ENCODE data around the gene HSD17B14. TPM values are rescaled to one million over a fixed set of nuclear protein-coding genes. Genes with fewer than 3 reads are reported as not detected.
"Not testable (repeated sequence)": the region's sequence is repeated elsewhere in the genome, so short reads cannot be mapped to it uniquely, and the experiment has no call there.

The HSD17B14 gene
- total RNA-seq, 1 donor from 2014 or later: 1.2 TPM

DNA sequence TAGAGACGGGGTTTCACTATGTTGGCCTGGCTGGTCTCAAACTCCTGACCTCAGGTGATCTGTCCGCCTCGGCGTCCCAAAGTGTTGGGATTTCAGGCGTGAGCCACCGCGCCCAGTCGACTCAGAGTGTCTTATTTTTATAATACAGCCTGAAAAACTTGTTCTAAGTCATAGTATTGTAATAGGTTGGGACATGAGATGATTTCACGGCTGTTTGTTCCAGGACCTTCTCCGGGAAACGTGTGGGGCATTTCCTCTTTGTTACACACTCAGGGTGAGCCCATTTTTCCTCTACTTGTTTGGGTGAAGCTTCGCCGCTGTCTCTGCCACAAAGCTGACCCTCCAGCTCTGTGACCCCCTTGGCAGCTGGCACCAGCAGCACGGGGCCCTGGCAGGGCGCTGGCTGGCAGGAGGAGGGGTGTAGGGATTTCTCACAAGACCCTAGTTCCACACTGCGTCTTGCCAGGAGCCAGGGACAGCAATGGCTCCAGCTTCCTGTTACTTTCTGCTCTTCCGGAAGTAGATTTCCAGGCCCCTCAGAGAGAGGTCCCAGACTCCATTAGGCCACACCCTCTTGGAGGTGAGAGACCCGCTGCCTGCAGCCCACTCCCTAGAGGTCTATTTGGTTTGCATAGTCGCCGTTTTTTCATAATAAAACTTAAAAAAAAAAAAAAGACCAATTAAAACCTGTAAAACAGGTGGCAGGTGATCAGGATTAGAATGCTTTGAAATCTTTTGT lies 65.4 kb downstream of the HSD17B14 start:
- no peak for DNase-seq (ENCODE audit: low spot score in 2 of 2)
- no peak for FAIRE-seq

DNA sequence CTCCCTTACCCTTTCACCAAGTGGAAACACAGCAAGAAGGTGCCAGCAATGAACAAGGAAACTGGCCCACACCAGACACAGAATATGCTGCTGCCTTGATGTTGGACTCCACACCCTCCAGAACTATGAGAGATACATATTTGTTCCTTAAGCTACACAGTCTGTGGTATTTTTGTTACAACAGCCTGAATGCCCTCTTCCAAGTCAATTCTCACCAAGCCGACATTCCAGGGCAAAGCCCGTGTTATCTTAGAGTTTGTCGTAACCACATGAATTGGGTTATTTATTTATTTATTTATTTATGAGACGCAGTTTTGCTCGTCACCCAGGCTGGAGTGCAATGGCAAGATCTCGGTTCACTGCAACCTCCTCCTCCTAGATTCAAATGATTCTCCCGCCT lies 66.0 kb downstream of the HSD17B14 start:
- DNase-seq (ENCODE audit: low spot score in 2 of 2) (no peak), FAIRE-seq (no peak)

- FAIRE-seq (no peak), DNase-seq (ENCODE audit: low spot score in 2 of 2) (no peak)
Measured at GRCh38 chr19:48768994-48769713, 67.1 kb downstream of the HSD17B14 start.

GRCh38 chr19:48768171-48768753 lies 68.0 kb downstream of the HSD17B14 start:
- not testable (repeated sequence) for FAIRE-seq; DNase-seq (ENCODE audit: low spot score in 2 of 2)

- not testable (repeated sequence) for FAIRE-seq; DNase-seq (ENCODE audit: low spot score in 2 of 2)
Measured at GRCh38 chr19:48765816-48766215, 70.5 kb downstream of the HSD17B14 start.

Small RNA genes within 50 kb of the gene (small RNA-seq; reads per million reads assigned to genes)
- not detected for gene RNU6-317P

Other genes starting within 250 kb of the HSD17B14 start
- gene SPACA4, start 229.7 kb downstream of the HSD17B14 start, total RNA-seq: not detected
- 0.41 TPM for gene FAM83E, start 221.4 kb downstream of the HSD17B14 start, total RNA-seq
- 1,742 TPM for gene RPL18, start 217.3 kb downstream of the HSD17B14 start, total RNA-seq
- 6.9 TPM for gene SPHK2, start 217.0 kb downstream of the HSD17B14 start, total RNA-seq
- gene DBP, start 199.1 kb downstream of the HSD17B14 start, total RNA-seq: 4.9 TPM
- 12.6 TPM for gene CA11, start 190.3 kb downstream of the HSD17B14 start, total RNA-seq
- gene NTN5, start 163.5 kb downstream of the HSD17B14 start, total RNA-seq: not detected
- gene FUT2, start 140.5 kb downstream of the HSD17B14 start, total RNA-seq: under 0.01 TPM
- 0.41 TPM for gene MAMSTR, start 116.8 kb downstream of the HSD17B14 start, total RNA-seq
- gene RASIP1, start 95.9 kb downstream of the HSD17B14 start, total RNA-seq: 2.9 TPM
- not detected for gene IZUMO1, start 89.6 kb downstream of the HSD17B14 start, total RNA-seq
- gene FUT1, start 83.8 kb downstream of the HSD17B14 start, total RNA-seq: 0.82 TPM
- gene FGF21, start 81.0 kb downstream of the HSD17B14 start, total RNA-seq: not detected
- gene BCAT2, start 25.5 kb downstream of the HSD17B14 start, total RNA-seq: 11.4 TPM
- gene PLEKHA4, start 32.1 kb upstream of the HSD17B14 start, total RNA-seq: 1.6 TPM
- gene PPP1R15A, start 35.9 kb upstream of the HSD17B14 start, total RNA-seq: 23.6 TPM
- under 0.01 TPM for gene TULP2, start 62.3 kb upstream of the HSD17B14 start, total RNA-seq
- gene NUCB1, start 63.8 kb upstream of the HSD17B14 start, total RNA-seq: 39.5 TPM
- gene DHDH, start 97.2 kb upstream of the HSD17B14 start, total RNA-seq: not detected
- 9.4 TPM for gene BAX, start 118.4 kb upstream of the HSD17B14 start, total RNA-seq
- gene FTL, start 128.8 kb upstream of the HSD17B14 start, total RNA-seq: 713 TPM
- 12.6 TPM for gene GYS1, start 156.8 kb upstream of the HSD17B14 start, total RNA-seq
- 121 TPM for gene RUVBL2, start 157.4 kb upstream of the HSD17B14 start, total RNA-seq
- not detected for gene LHB, start 180.6 kb upstream of the HSD17B14 start, total RNA-seq
- gene CGB3, start 187.8 kb upstream of the HSD17B14 start, total RNA-seq: not detected
- not detected for gene CGB2, start 195.4 kb upstream of the HSD17B14 start, total RNA-seq
- gene CGB1, start 200.4 kb upstream of the HSD17B14 start, total RNA-seq: not detected
- not detected for gene CGB5, start 207.4 kb upstream of the HSD17B14 start, total RNA-seq
- gene CGB8, start 212.6 kb upstream of the HSD17B14 start, total RNA-seq: not detected
- not detected for gene CGB7, start 221.3 kb upstream of the HSD17B14 start, total RNA-seq
- not detected for gene NTF4, start 228.3 kb upstream of the HSD17B14 start, total RNA-seq
- gene KCNA7, start 236.2 kb upstream of the HSD17B14 start, total RNA-seq: not detected
- 99.5 TPM for gene SNRNP70, start 249.0 kb upstream of the HSD17B14 start, total RNA-seq

All from frontal cortex (tissue), 4 donors.